Body of pancreas (tissue), 4 donors: ENCODE results near the gene S1PR3.

Source experiments
- POLR2A ChIP-seq, 3 donors: fragments of 450-650 bp; IDR thresholded peaks; one replicate each; pipeline ENCODE4 v1.6.1; 2016; ENCODE audit warnings: antibody characterized with exemption in 3 of 3, mild to moderate bottlenecking in 2 of 3
- TF ChIP-seq, protein P1 (sequence below), 7 experiments: fragments of 450-650 bp in 4 of 7; fragments of 200-600 bp in 3 of 7; sonication (generic) in 3 of 7; IDR thresholded peaks; one replicate each; pipeline ENCODE4 v1.5.1; 2016 to 2019; ENCODE audit warnings: antibody characterized with exemption in 7 of 7

- TF ChIP-seq, protein P1, sequence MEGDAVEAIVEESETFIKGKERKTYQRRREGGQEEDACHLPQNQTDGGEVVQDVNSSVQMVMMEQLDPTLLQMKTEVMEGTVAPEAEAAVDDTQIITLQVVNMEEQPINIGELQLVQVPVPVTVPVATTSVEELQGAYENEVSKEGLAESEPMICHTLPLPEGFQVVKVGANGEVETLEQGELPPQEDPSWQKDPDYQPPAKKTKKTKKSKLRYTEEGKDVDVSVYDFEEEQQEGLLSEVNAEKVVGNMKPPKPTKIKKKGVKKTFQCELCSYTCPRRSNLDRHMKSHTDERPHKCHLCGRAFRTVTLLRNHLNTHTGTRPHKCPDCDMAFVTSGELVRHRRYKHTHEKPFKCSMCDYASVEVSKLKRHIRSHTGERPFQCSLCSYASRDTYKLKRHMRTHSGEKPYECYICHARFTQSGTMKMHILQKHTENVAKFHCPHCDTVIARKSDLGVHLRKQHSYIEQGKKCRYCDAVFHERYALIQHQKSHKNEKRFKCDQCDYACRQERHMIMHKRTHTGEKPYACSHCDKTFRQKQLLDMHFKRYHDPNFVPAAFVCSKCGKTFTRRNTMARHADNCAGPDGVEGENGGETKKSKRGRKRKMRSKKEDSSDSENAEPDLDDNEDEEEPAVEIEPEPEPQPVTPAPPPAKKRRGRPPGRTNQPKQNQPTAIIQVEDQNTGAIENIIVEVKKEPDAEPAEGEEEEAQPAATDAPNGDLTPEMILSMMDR (IDR thresholded peaks at IDR 0.05) = no peak
- TF ChIP-seq POLR2A (IDR thresholded peaks at IDR 0.05) = no peak
These were observed 17.8 kb upstream of the S1PR3 start for GRCh38 chr9:88973281-88974045.
